ENCODE results near the gene WDR37.

GRCh38 chr10:1127629-1128028 is 71.4 kb downstream of the WDR37 start:
- TF ChIP-seq, protein P1, sequence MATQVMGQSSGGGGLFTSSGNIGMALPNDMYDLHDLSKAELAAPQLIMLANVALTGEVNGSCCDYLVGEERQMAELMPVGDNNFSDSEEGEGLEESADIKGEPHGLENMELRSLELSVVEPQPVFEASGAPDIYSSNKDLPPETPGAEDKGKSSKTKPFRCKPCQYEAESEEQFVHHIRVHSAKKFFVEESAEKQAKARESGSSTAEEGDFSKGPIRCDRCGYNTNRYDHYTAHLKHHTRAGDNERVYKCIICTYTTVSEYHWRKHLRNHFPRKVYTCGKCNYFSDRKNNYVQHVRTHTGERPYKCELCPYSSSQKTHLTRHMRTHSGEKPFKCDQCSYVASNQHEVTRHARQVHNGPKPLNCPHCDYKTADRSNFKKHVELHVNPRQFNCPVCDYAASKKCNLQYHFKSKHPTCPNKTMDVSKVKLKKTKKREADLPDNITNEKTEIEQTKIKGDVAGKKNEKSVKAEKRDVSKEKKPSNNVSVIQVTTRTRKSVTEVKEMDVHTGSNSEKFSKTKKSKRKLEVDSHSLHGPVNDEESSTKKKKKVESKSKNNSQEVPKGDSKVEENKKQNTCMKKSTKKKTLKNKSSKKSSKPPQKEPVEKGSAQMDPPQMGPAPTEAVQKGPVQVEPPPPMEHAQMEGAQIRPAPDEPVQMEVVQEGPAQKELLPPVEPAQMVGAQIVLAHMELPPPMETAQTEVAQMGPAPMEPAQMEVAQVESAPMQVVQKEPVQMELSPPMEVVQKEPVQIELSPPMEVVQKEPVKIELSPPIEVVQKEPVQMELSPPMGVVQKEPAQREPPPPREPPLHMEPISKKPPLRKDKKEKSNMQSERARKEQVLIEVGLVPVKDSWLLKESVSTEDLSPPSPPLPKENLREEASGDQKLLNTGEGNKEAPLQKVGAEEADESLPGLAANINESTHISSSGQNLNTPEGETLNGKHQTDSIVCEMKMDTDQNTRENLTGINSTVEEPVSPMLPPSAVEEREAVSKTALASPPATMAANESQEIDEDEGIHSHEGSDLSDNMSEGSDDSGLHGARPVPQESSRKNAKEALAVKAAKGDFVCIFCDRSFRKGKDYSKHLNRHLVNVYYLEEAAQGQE (IDR thresholded peaks at IDR 0.05; ENCODE audit: insufficient read depth in 1 of 2, low read depth in 2 of 2, low read length in 1 of 2), result no peak
- TF ChIP-seq, protein P2, sequence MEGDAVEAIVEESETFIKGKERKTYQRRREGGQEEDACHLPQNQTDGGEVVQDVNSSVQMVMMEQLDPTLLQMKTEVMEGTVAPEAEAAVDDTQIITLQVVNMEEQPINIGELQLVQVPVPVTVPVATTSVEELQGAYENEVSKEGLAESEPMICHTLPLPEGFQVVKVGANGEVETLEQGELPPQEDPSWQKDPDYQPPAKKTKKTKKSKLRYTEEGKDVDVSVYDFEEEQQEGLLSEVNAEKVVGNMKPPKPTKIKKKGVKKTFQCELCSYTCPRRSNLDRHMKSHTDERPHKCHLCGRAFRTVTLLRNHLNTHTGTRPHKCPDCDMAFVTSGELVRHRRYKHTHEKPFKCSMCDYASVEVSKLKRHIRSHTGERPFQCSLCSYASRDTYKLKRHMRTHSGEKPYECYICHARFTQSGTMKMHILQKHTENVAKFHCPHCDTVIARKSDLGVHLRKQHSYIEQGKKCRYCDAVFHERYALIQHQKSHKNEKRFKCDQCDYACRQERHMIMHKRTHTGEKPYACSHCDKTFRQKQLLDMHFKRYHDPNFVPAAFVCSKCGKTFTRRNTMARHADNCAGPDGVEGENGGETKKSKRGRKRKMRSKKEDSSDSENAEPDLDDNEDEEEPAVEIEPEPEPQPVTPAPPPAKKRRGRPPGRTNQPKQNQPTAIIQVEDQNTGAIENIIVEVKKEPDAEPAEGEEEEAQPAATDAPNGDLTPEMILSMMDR (IDR thresholded peaks at IDR 0.05), result no peak
